Transverse colon (tissue), 4 donors: ENCODE data around the gene ROBO1. TPM values are rescaled to one million over a fixed set of nuclear protein-coding genes. Genes with fewer than 3 reads are reported as not detected.
"Not testable (repeated sequence)": the region's sequence is repeated elsewhere in the genome, so short reads cannot be mapped to it uniquely, and the experiment has no call there.

Experiments used
- DNase-seq: peaks from one replicate; pipeline ENCODE4 v3.0.0-alpha.2; 2019
- H3K27ac ChIP-seq, 4 donors: fragments of 200-600 bp; sonication (generic); 2 replicates each; pipeline ENCODE4 v1.5.1; 2016 to 2018; ENCODE audit warnings: inconsistent platforms in 4 of 4
- H3K27me3 ChIP-seq: fragments of 200-600 bp; sonication (generic); 2 replicates; pipeline ENCODE4 v1.5.1; 2017; ENCODE audit warnings: inconsistent platforms
- H3K36me3 ChIP-seq, 4 donors: fragments of 200-600 bp; sonication (generic); 2 replicates each; pipeline ENCODE4 v1.5.1; 2017 to 2019; ENCODE audit warnings: inconsistent platforms in 4 of 4
- H3K4me1 ChIP-seq, 4 donors: fragments of 200-600 bp; sonication (generic); 2 replicates each; pipeline ENCODE4 v1.5.1; 2017 to 2020; ENCODE audit warnings: inconsistent platforms in 4 of 4
- H3K4me3 ChIP-seq, 4 donors: fragments of 200-600 bp; sonication (generic); 1 replicate in 1 of 4; 2 replicates in 3 of 4; pipeline versions ENCODE4 v1.5.1 to v1.6.1; 2017 to 2019; ENCODE audit warnings: inconsistent platforms in 4 of 4
- H3K9me3 ChIP-seq, 2 donors: fragments of 200-600 bp; sonication (generic); 2 replicates each; pipeline ENCODE4 v1.5.1; 2017 to 2019; ENCODE audit warnings: inconsistent platforms in 2 of 2
- CTCF ChIP-seq, 5 experiments: fragments of 200-600 bp in 3 of 5; fragments of 450-650 bp in 2 of 5; sonication (generic) in 3 of 5; IDR thresholded peaks; 1 replicate in 2 of 5; 2 replicates in 3 of 5; pipeline ENCODE4 v1.5.1; 2016 to 2017; ENCODE audit warnings: antibody characterized with exemption in 5 of 5, inconsistent platforms in 3 of 5, mild to moderate bottlenecking in 2 of 5, moderate library complexity in 1 of 5
- EP300 ChIP-seq: sonication (generic); formaldehyde crosslinking; IDR thresholded peaks from one replicate; pipeline ENCODE4 v1.6.1; 2017; ENCODE audit warnings: antibody characterized with exemption, low read depth
- POLR2A ChIP-seq: fragments of 450-650 bp; IDR thresholded peaks from one replicate; pipeline ENCODE4 v1.6.1; 2016; ENCODE audit warnings: antibody characterized with exemption, mild to moderate bottlenecking, moderate library complexity
- POLR2AphosphoS5 ChIP-seq, 3 donors: sonication (generic); formaldehyde crosslinking; IDR thresholded peaks; one replicate each; pipeline ENCODE4 v1.6.1; 2016; ENCODE audit warnings: antibody characterized with exemption in 3 of 3
- WGBS, 2 donors: methylation state at CpG; one replicate each; pipeline ENCODE4 v1.1.5; 2018; ENCODE audit warnings: low coverage in 1 of 2; 5-methylcytosine and 5-hydroxymethylcytosine counted together
- in situ Hi-C, 4 donors: fragments of 200-750 bp; cut with MboI; loops; one replicate each; pipeline versions ENCODE4 v1.15.0 to v1.15.1; 2017; ENCODE audit warnings: low sequenced_read_pairs in 3 of 4, low pct_ligation_motif_present in 1 of 4, low pct_unique_long_range_greater_than_20kb in 1 of 4
- intact Hi-C: fragments of 100-400 bp; cut with DNase I; formaldehyde crosslinking; loops from one replicate; pipeline ENCODE4 v1.15.1; 2023; ENCODE audit warnings: low total_unique reads
- total RNA-seq, 4 donors: library from RNA; depleted of rRNA; stranded (reverse); fragments of >200 nt; gene quantifications; one replicate each; pipeline ENCODE4 v1.1.0, GENCODE V29; 2016

The ROBO1 gene
- total RNA-seq, 4 donors from 2014 or later, result 7.6 to 68.7 (median 9.1) TPM

GRCh38 chr3:78683284-78683683, 1084.5 kb downstream of the ROBO1 start:
- TF ChIP-seq POLR2A (no peak), POLR2AphosphoS5 (IDR thresholded peaks at IDR 0.05) (no peak), CTCF (IDR thresholded peaks at IDR 0.05) (no peak), EP300 (no peak)
- H3K9me3 ChIP-seq, result no peaks in the 10 kb centered on the region
- in situ Hi-C loops, result no loop called here
- no peak overlapping the region for H3K4me3 ChIP-seq
- intact Hi-C loops, result no loop called here
- H3K4me1 ChIP-seq, result no peaks in the 10 kb centered on the region
- 60 to 90% methylated on average over 1 to 2 of the region's 2 CpGs for WGBS, 2 donors
- H3K36me3 ChIP-seq, result no peaks in the 10 kb centered on the region
- no peak for DNase-seq
- H3K27me3 ChIP-seq, result no peaks in the 10 kb centered on the region
- H3K27ac ChIP-seq, result no peak overlapping the region

- H3K4me1 ChIP-seq, H3K27ac ChIP-seq, H3K9me3 ChIP-seq, H3K27me3 ChIP-seq, DNase-seq, intact Hi-C loops, H3K36me3 ChIP-seq, H3K4me3 ChIP-seq, in situ Hi-C loops: not testable (repeated sequence)
- 92 to 96% methylated on average over 14 to 25 of the region's 25 CpGs for WGBS, 2 donors
Observed at GRCh38 chr3:78675119-78675805, 1092.5 kb downstream of the ROBO1 start.

GRCh38 chr3:78670746-78671145, 1097.1 kb downstream of the ROBO1 start:
- Histone ChIP-seq H3K4me1 (no peaks in the 10 kb centered on the region), H3K9me3 (no peaks in the 10 kb centered on the region), H3K4me3 (no peak overlapping the region), H3K27me3 (no peaks in the 10 kb centered on the region), H3K27ac (no peak overlapping the region), H3K36me3 (no peaks in the 10 kb centered on the region)
- in situ Hi-C loops (loop anchor here in 2 of 4 donors (25.0 kb wide), 2 partner anchors 367 to 692 kb away; no protein-coding TSS in a partner anchor), intact Hi-C loops (no loop called here)
- no peak for TF ChIP-seq CTCF (IDR thresholded peaks at IDR 0.05)
- no peak for TF ChIP-seq POLR2A
- TF ChIP-seq EP300, result no peak
- no peak for TF ChIP-seq POLR2AphosphoS5 (IDR thresholded peaks at IDR 0.05)
- DNase-seq, result no peak
- WGBS, 2 donors, result 70 to 72% methylated on average over 4 of the region's 4 CpGs

GRCh38 chr3:78670094-78670493, 1097.7 kb downstream of the ROBO1 start:
- in situ Hi-C loops (loop anchor here in 2 of 4 donors (25.0 kb wide), 2 partner anchors 367 to 692 kb away; no protein-coding TSS in a partner anchor), intact Hi-C loops (no loop called here)
- TF ChIP-seq POLR2AphosphoS5 (IDR thresholded peaks at IDR 0.05), result no peak
- no peak for TF ChIP-seq CTCF (IDR thresholded peaks at IDR 0.05)
- no peak for TF ChIP-seq POLR2A
- TF ChIP-seq EP300, result no peak
- Histone ChIP-seq H3K36me3 (no peaks in the 10 kb centered on the region), H3K4me1 (no peaks in the 10 kb centered on the region), H3K4me3 (no peak overlapping the region), H3K9me3 (no peaks in the 10 kb centered on the region), H3K27me3 (no peaks in the 10 kb centered on the region), H3K27ac (no peak overlapping the region)
- WGBS, 2 donors, result 74 to 86% methylated on average over 2 to 7 of the region's 7 CpGs
- no peak for DNase-seq

GRCh38 chr3:78668302-78668701, 1099.5 kb downstream of the ROBO1 start:
- Histone ChIP-seq H3K4me1 (no peaks in the 10 kb centered on the region), H3K27ac (no peak overlapping the region), H3K36me3 (no peaks in the 10 kb centered on the region), H3K27me3 (no peaks in the 10 kb centered on the region), H3K9me3 (no peaks in the 10 kb centered on the region), H3K4me3 (no peak overlapping the region)
- 10 to 55% methylated on average over 2 of the region's 2 CpGs for WGBS, 2 donors
- in situ Hi-C loops (loop anchor here in 3 of 4 donors (10.0 to 25.0 kb wide), 3 partner anchors 356 to 694 kb away; no protein-coding TSS in a partner anchor), intact Hi-C loops (no loop called here)
- no peak for DNase-seq
- no peak for TF ChIP-seq POLR2AphosphoS5 (IDR thresholded peaks at IDR 0.05)
- TF ChIP-seq EP300, result no peak
- no peak for TF ChIP-seq POLR2A
- no peak for TF ChIP-seq CTCF (IDR thresholded peaks at IDR 0.05)
